K562 (cell line): ENCODE measurements around the gene LTBP1. TPM values are rescaled to one million over a fixed set of nuclear protein-coding genes. Genes with fewer than 3 reads are reported as not detected.

Experiments
- ATAC-seq: fragments of 200-7000 bp; cut with Tn5 transposase; 3 replicates; pipeline ENCODE4 v1.9.1; 2020; ENCODE audit warnings: moderate library complexity
- BruUV-seq: library from RNA; stranded (reverse); fragments of 400-500 nt; replicated peaks from 2 replicates; lab custom pipeline; 2021; lab: Mats Ljungman, UMichigan
- CTCF ChIA-PET: fragments of 300-600 bp; formaldehyde crosslinking; extraction: SDS; loops from one replicate; lab custom pipeline; 2021; ENCODE audit warnings: low intra/inter-chr PET ratio; lab: Yijun Ruan, JAX
- POLR2A ChIA-PET: fragments of 300-600, 350-650 bp; sonication (Branson Sonifier 250); formaldehyde crosslinking; extraction: SDS; loops from one replicate; lab custom pipeline; 2021; ENCODE audit warnings: antibody characterized with exemption, inconsistent platforms; lab: Yijun Ruan, JAX
- DNase-seq, 4 experiments: peaks; one replicate each; pipeline versions ENCODE4 v3.0.0 to v3.0.0-alpha.2; 2011 to 2018; ENCODE audit warnings: low spot score in 3 of 4, mixed read lengths in 3 of 4; ENCODE audit errors: extremely low read depth in 1 of 4
- FAIRE-seq: peaks from 2 replicates; lab custom pipeline; 2011; peaks lifted over from hg19 to GRCh38; lab: Jason Lieb, UNC
- H2AFZ ChIP-seq: 2 replicates; pipeline ENCODE4 v1.6.0; 2011; ENCODE audit warnings: low read depth, low read length, control low read depth, inconsistent platforms
- H3K27ac ChIP-seq: fragments of 200-600 bp; 3 replicates; pipeline ENCODE4 v1.8.0; 2011; ENCODE audit warnings: low read depth, mild to moderate bottlenecking, control low read depth, inconsistent platforms, low read length, moderate library complexity, mixed read lengths; ENCODE audit errors: extremely low read depth
- H3K27me3 ChIP-seq, 2 experiments: fragments of 300-600 bp in 1 of 2; 2 replicates in 1 of 2; 3 replicates in 1 of 2; pipeline versions ENCODE4 v1.6.0 to v1.8.0; 2011; ENCODE audit warnings: inconsistent platforms in 2 of 2, low read length in 2 of 2, mild to moderate bottlenecking in 1 of 2, mixed read lengths in 1 of 2, moderate library complexity in 1 of 2; ENCODE audit not compliant: control insufficient read depth in 2 of 2, insufficient read depth in 2 of 2
- H3K36me3 ChIP-seq: fragments of 300-600 bp; 3 replicates; pipeline ENCODE4 v1.8.0; 2011; ENCODE audit warnings: mild to moderate bottlenecking, low read length, inconsistent platforms; ENCODE audit not compliant: control insufficient read depth, insufficient read depth
- H3K4me1 ChIP-seq, 2 experiments: fragments of 200-600 bp in 1 of 2; replicated peaks in 1 of 2; 2 replicates in 1 of 2; 3 replicates in 1 of 2; pipeline versions ENCODE4 v1.5.1 to v1.8.0; 2011; ENCODE audit warnings: inconsistent platforms in 2 of 2, low read length in 2 of 2, mild to moderate bottlenecking in 1 of 2, mixed read lengths in 1 of 2, moderate library complexity in 1 of 2; ENCODE audit not compliant: control insufficient read depth in 2 of 2, insufficient read depth in 2 of 2
- H3K4me2 ChIP-seq: 2 replicates; pipeline ENCODE4 v1.6.1; 2011; ENCODE audit warnings: low read length, control low read depth, inconsistent platforms, mixed read lengths; ENCODE audit not compliant: insufficient read depth
- H3K4me3 ChIP-seq: fragments of 200-600 bp; sonication (generic), shearing (Covaris generic); 2 replicates; pipeline ENCODE4 v1.5.1; 2016; ENCODE audit warnings: control low read depth, inconsistent platforms
- H3K79me2 ChIP-seq: fragments of 200-600 bp; 3 replicates; pipeline ENCODE4 v1.8.0; 2011; ENCODE audit warnings: low read length, inconsistent platforms; ENCODE audit not compliant: control insufficient read depth, insufficient read depth
- H3K9ac ChIP-seq, 2 experiments: 2 replicates each; pipeline versions ENCODE4 v1.6.0 to v1.6.1; 2011; ENCODE audit warnings: low read depth in 2 of 2, low read length in 2 of 2, control low read depth in 1 of 2, inconsistent platforms in 1 of 2, mild to moderate bottlenecking in 1 of 2, mixed read lengths in 1 of 2; ENCODE audit not compliant: insufficient read depth in 1 of 2
- H3K9me1 ChIP-seq: one replicate; pipeline ENCODE4 v1.6.0; 2011; ENCODE audit warnings: inconsistent platforms, mild to moderate bottlenecking, low read length, moderate library complexity; ENCODE audit not compliant: control insufficient read depth, insufficient read depth
- H3K9me3 ChIP-seq: replicated peaks from 2 replicates; pipeline ENCODE4 v1.5.1; 2011; ENCODE audit warnings: low read depth, low read length, inconsistent platforms; ENCODE audit not compliant: control insufficient read depth, insufficient read depth
- H4K20me1 ChIP-seq: replicated peaks from 2 replicates; pipeline ENCODE4 v1.6.1; 2011; ENCODE audit warnings: low read length, inconsistent platforms, mixed read lengths; ENCODE audit not compliant: control insufficient read depth, insufficient read depth
- ARHGAP35 ChIP-seq: fragments of 450-650 bp; IDR thresholded peaks from 2 replicates; pipeline ENCODE4 v1.6.1; 2018; ENCODE audit not compliant: partially characterized antibody
- CAMTA2 ChIP-seq: fragments of 250-450 bp; sonication (Bioruptor Pico); conservative IDR thresholded peaks from 2 replicates; pipeline ENCODE4 v1.5.1; 2022
- CEBPG ChIP-seq, 3 experiments: fragments of 200-800 bp in 1 of 3; sonication (Bioruptor generic) in 1 of 3; sonication (generic) in 1 of 3; formaldehyde crosslinking in 1 of 3; IDR thresholded peaks in 2 of 3; conservative IDR thresholded peaks in 1 of 3; 2 replicates each; pipeline versions ENCODE4 v1.6.1 to v1.8.0; 2016 to 2022; ENCODE audit warnings: missing compliant biosample characterization in 2 of 3, missing genetic modification characterization in 2 of 3, mild to moderate bottlenecking in 1 of 3, missing genetic modification reagents in 1 of 3
- FIP1L1 ChIP-seq: fragments of 200-400 bp; formaldehyde crosslinking; IDR thresholded peaks from 2 replicates; pipeline ENCODE4 v1.6.1; 2018; ENCODE audit warnings: mild to moderate bottlenecking, low read depth, low read length; ENCODE audit not compliant: poor library complexity, severe bottlenecking
- KLF10 ChIP-seq: fragments of 250-450 bp; sonication (Bioruptor Pico); IDR thresholded peaks from 2 replicates; pipeline ENCODE4 v1.6.1; 2021; ENCODE audit warnings: matching md5 sums
- NEUROD1 ChIP-seq: fragments of 150-350 bp; IDR thresholded peaks from 2 replicates; pipeline ENCODE4 v1.6.1; 2014; ENCODE audit warnings: borderline replicate concordance, low read length, low read depth; ENCODE audit not compliant: partially characterized antibody
- RAD21 ChIP-seq, 2 experiments: fragments of 250-450 bp in 1 of 2; fragments of 450-650 bp in 1 of 2; sonication (Bioruptor Pico) in 1 of 2; formaldehyde crosslinking in 1 of 2; IDR thresholded peaks in 1 of 2; conservative IDR thresholded peaks in 1 of 2; 2 replicates each; pipeline versions ENCODE4 v1.4.0 to v1.8.0; 2020 to 2022; ENCODE audit warnings: mild to moderate bottlenecking in 2 of 2, moderate library complexity in 1 of 2
- RB1 ChIP-seq: fragments of 450-650 bp; IDR thresholded peaks from 2 replicates; pipeline ENCODE4 v1.6.1; 2017; ENCODE audit warnings: low read depth, mild to moderate bottlenecking
- WHSC1 ChIP-seq: IDR thresholded peaks from one replicate; pipeline ENCODE4 v1.6.1; 2012; ENCODE audit warnings: low read length, control low read depth, inconsistent platforms
- ZC3H11A ChIP-seq: IDR thresholded peaks from 2 replicates; pipeline ENCODE4 v1.6.1; 2012; ENCODE audit warnings: low read depth, low read length, improper control_type of control experiment
- ZNF175 ChIP-seq: fragments of 200-800 bp; sonication (Bioruptor generic); IDR thresholded peaks from 2 replicates; pipeline ENCODE4 v1.6.1; 2016; ENCODE audit warnings: low read depth, mild to moderate bottlenecking, missing genetic modification characterization, missing compliant biosample characterization
- ZNF668 ChIP-seq: fragments of 250-450 bp; sonication (Bioruptor Pico); IDR thresholded peaks from 2 replicates; pipeline ENCODE4 v1.8.0; 2022; ENCODE audit warnings: mild to moderate bottlenecking, inconsistent platforms
- ZNF717 ChIP-seq: fragments of 250-450 bp; sonication (Bioruptor Pico); IDR thresholded peaks from 2 replicates; pipeline ENCODE4 v1.5.0; 2021
- WGBS: fragments of 100-300 bp; shearing (Covaris generic); methylation state at CpG from one replicate; pipeline ENCODE4 v1.1.6; 2016; ENCODE audit warnings: low coverage, mixed read lengths; ENCODE audit not compliant: insufficient coverage; ENCODE audit errors: missing lambda C conversion rate; 5-methylcytosine and 5-hydroxymethylcytosine counted together
- in situ Hi-C: fragments of 300-500 bp; cut with MboI; formaldehyde crosslinking; loops from 4 replicates; pipeline ENCODE4 v1.15.0; 2018; ENCODE audit warnings: inconsistent platforms, mixed read lengths
- intact Hi-C: fragments of 100-400 bp; cut with micrococcal nuclease; formaldehyde crosslinking; loops from 2 replicates; pipeline ENCODE4 v1.14.2; 2022
- polyA plus RNA-seq, 8 experiments: library from polyadenylated mRNA; depleted of rRNA in 4 of 8; stranded (reverse) in 5 of 8; unstranded in 3 of 8; fragments of >200 nt; fragmentation: Nextera tagmentation in 2 of 8; fragmentation: Illumina TruSeq in 1 of 8; extraction: Ambion mirVana in 2 of 8; extraction: Trizol in 1 of 8; gene quantifications; 2 replicates each; pipeline versions ENCODE4 v1.2.1 to v1.2.3, GENCODE V29; 2011 to 2014; ENCODE audit warnings: inconsistent platforms in 1 of 8, missing spikeins in 1 of 8
- total RNA-seq, 7 experiments: library from RNA; depleted of rRNA in 6 of 7; stranded (reverse); fragments of >200 nt in 6 of 7; fragmentation: Illumina TruSeq in 2 of 7; extraction: Trizol in 2 of 7; gene quantifications; 2 replicates each; pipeline versions ENCODE4 v1.2.1 to v1.2.3, GENCODE V29; 2011 to 2021; ENCODE audit warnings: low replicate concordance in 1 of 7
- TF ChIP-seq, protein P1 (sequence below): fragments of 450-650 bp; IDR thresholded peaks from 2 replicates; pipeline ENCODE4 v1.6.1; 2016; ENCODE audit warnings: mild to moderate bottlenecking
- TF ChIP-seq, protein P2 (sequence below): fragments of 450-650 bp; formaldehyde crosslinking; IDR thresholded peaks from 2 replicates; pipeline ENCODE4 v1.4.0; 2022; ENCODE audit warnings: missing genetic modification characterization

The LTBP1 gene
- total and polyA plus RNA-seq, 9 of the 15 experiments (the other 6 are each of a cell fraction or from before 2014, with no cell fraction given), result 3.6 to 16.4 (median 8.5) TPM

DNA sequence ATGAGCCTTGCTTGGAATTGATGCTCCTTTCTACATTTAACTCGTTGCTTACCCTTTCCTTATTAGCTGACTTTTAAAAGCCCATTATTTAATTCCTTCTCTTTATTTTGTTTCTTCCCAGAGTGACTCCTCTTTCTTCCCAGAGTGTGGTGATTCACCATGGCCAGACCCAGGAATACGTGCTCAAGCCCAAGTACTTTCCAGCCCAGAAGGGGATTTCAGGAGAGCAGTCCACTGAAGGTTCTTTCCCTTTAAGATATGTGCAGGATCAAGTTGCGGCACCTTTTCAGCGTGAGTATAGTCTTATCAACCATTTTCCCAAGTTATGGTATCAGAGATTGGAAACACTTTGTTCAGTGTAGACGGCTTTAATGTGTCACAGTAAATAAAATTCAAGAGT lies 163.7 kb downstream of the LTBP1 start:
- WGBS, result 32% methylated on average over 5 of the region's 5 CpGs
- in situ Hi-C loops, result no loop called here

More for the DNA sequence above, 163.7 kb downstream of the LTBP1 start:
- H3K36me3 ChIP-seq, result no peaks in the 10 kb centered on the region; the same call in 2 of the 3 replicates
- TF ChIP-seq KLF10 (CRISPR knock-in tag), result no peak
- TF ChIP-seq CAMTA2 (CRISPR knock-in tag), result no peak
- TF ChIP-seq ZNF717 (CRISPR knock-in tag), result no peak
- TF ChIP-seq NEUROD1, result no peak
- no peak for TF ChIP-seq ZNF175 (CRISPR knock-in tag)
- TF ChIP-seq RAD21 (CRISPR knock-in tag; conservative IDR thresholded peaks at IDR 0.05 in 1 of 2, IDR thresholded peaks at IDR 0.05 in 1 of 2), result no peak
- no peak for TF ChIP-seq CEBPG (CRISPR knock-in tag; IDR thresholded peaks at IDR 0.05)
- no peak for TF ChIP-seq CEBPG (tag; conservative IDR thresholded peaks at IDR 0.05 in 1 of 2, IDR thresholded peaks at IDR 0.05 in 1 of 2)
- TF ChIP-seq, protein P1, sequence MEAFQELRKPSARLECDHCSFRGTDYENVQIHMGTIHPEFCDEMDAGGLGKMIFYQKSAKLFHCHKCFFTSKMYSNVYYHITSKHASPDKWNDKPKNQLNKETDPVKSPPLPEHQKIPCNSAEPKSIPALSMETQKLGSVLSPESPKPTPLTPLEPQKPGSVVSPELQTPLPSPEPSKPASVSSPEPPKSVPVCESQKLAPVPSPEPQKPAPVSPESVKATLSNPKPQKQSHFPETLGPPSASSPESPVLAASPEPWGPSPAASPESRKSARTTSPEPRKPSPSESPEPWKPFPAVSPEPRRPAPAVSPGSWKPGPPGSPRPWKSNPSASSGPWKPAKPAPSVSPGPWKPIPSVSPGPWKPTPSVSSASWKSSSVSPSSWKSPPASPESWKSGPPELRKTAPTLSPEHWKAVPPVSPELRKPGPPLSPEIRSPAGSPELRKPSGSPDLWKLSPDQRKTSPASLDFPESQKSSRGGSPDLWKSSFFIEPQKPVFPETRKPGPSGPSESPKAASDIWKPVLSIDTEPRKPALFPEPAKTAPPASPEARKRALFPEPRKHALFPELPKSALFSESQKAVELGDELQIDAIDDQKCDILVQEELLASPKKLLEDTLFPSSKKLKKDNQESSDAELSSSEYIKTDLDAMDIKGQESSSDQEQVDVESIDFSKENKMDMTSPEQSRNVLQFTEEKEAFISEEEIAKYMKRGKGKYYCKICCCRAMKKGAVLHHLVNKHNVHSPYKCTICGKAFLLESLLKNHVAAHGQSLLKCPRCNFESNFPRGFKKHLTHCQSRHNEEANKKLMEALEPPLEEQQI, result no peak
- TF ChIP-seq, protein P2, sequence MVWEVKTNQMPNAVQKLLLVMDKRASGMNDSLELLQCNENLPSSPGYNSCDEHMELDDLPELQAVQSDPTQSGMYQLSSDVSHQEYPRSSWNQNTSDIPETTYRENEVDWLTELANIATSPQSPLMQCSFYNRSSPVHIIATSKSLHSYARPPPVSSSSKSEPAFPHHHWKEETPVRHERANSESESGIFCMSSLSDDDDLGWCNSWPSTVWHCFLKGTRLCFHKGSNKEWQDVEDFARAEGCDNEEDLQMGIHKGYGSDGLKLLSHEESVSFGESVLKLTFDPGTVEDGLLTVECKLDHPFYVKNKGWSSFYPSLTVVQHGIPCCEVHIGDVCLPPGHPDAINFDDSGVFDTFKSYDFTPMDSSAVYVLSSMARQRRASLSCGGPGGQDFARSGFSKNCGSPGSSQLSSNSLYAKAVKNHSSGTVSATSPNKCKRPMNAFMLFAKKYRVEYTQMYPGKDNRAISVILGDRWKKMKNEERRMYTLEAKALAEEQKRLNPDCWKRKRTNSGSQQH (CRISPR knock-in tag), result no peak
- TF ChIP-seq ZNF668 (CRISPR knock-in tag), result no peak
- no peak for TF ChIP-seq RB1
- no peak for TF ChIP-seq WHSC1
- no peak for TF ChIP-seq FIP1L1
- TF ChIP-seq ZC3H11A, result no peak
- no peak for TF ChIP-seq ARHGAP35
- TF ChIP-seq, all 486 proteins: peak for 0
- DNase-seq (no peak), FAIRE-seq (no peak), ATAC-seq (no peak)
- no TSS peak for BruUV-seq
- H3K27ac ChIP-seq, result no peak overlapping the region
- no peak overlapping the region for H3K4me2 ChIP-seq
- POLR2A ChIA-PET, result interaction anchor here (0.5 kb wide), 1 partner anchor 57 kb away, joined by 3 read pairs; no protein-coding TSS in a partner anchor
- no peak overlapping the region for H2AFZ ChIP-seq
- peaks cover 8 to 23% of the 10 kb centered on the region in 2 experiments; a peak in 4 of 5 replicates for H3K4me1 ChIP-seq
- H3K27me3 ChIP-seq, result no peaks in the 10 kb centered on the region
- intact Hi-C loops, result no loop called here
- no peaks in the 10 kb centered on the region for H3K9me3 ChIP-seq
- H4K20me1 ChIP-seq, result no peaks in the 10 kb centered on the region
- H3K9me1 ChIP-seq, result no peaks in the 10 kb centered on the region
- CTCF ChIA-PET, result no interaction called here
- no peaks in the 10 kb centered on the region for H3K79me2 ChIP-seq
- H3K9ac ChIP-seq, result no peak overlapping the region
- no peak overlapping the region for H3K4me3 ChIP-seq
